ENCODE data around the gene ADAMTS15.

GRCh38 chr11:130509942-130510341 lies 61.5 kb downstream of the ADAMTS15 start:
- TF ChIP-seq CTCF (IDR thresholded peaks at IDR 0.05) = no peak
- no peak for TF ChIP-seq POLR2AphosphoS5 (IDR thresholded peaks at IDR 0.05)
- no peak for TF ChIP-seq POLR2A (IDR thresholded peaks at IDR 0.05)
